Vagina (tissue), 2 donors: Measurements from ENCODE around the gene ANKRD42.

Experiments used
- CTCF ChIP-seq, 3 experiments: fragments of 450-650 bp in 2 of 3; fragments of 200-600 bp in 1 of 3; sonication (generic) in 1 of 3; IDR thresholded peaks; one replicate each; pipeline ENCODE4 v1.5.1; 2017 to 2019; ENCODE audit warnings: antibody characterized with exemption in 3 of 3, mild to moderate bottlenecking in 2 of 3, moderate library complexity in 2 of 3
- POLR2A ChIP-seq, 2 donors: fragments of 450-650 bp; IDR thresholded peaks; one replicate each; pipeline ENCODE4 v1.6.1; 2017; ENCODE audit warnings: antibody characterized with exemption in 2 of 2, mild to moderate bottlenecking in 2 of 2, moderate library complexity in 2 of 2
- POLR2AphosphoS5 ChIP-seq, 2 donors: sonication (generic); formaldehyde crosslinking; IDR thresholded peaks; one replicate each; pipeline ENCODE4 v1.9.0; 2017; ENCODE audit warnings: antibody characterized with exemption in 2 of 2, mild to moderate bottlenecking in 2 of 2, low read depth in 1 of 2; ENCODE audit not compliant: insufficient read depth in 1 of 2

GRCh38 chr11:83191986-83192385 lies 1.5 kb upstream of the ANKRD42 start:
- TF ChIP-seq POLR2A (IDR thresholded peaks at IDR 0.05): no peak
- no peak for TF ChIP-seq CTCF (IDR thresholded peaks at IDR 0.05)
- TF ChIP-seq POLR2AphosphoS5 (IDR thresholded peaks at IDR 0.05; ENCODE audit: insufficient read depth in 1 of 2, low read depth in 1 of 2): no peak
